GM21717 (cell line): ENCODE data around the gene LRRC56.

Experiments used
- ATAC-seq: cut with Tn5 transposase; IDR thresholded peaks from one replicate; pipeline ENCODE4 v1.9.1; 2021; ENCODE audit warnings: mild to moderate bottlenecking, moderate library complexity; ENCODE audit not compliant: unreplicated experiment

Gene LRRC56

GRCh38 chr11:592501-592900 lies 55.2 kb downstream of the LRRC56 start:
- ATAC-seq: no peak

GRCh38 chr11:592918-593317 lies 55.6 kb downstream of the LRRC56 start:
- no peak for ATAC-seq

- ATAC-seq: no peak
These were observed 56.0 kb downstream of the LRRC56 start for GRCh38 chr11:593347-593746.

- no peak for ATAC-seq
These were observed 58.1 kb downstream of the LRRC56 start for GRCh38 chr11:595400-595799.

GRCh38 chr11:596374-596773 lies 59.0 kb downstream of the LRRC56 start:
- no peak for ATAC-seq

- ATAC-seq: no peak
These were observed 59.9 kb downstream of the LRRC56 start for GRCh38 chr11:597166-597725.

GRCh38 chr11:598005-598680 lies 60.8 kb downstream of the LRRC56 start:
- ATAC-seq: no peak

GRCh38 chr11:601573-602245 lies 64.4 kb downstream of the LRRC56 start:
- no peak for ATAC-seq

- ATAC-seq: no peak
These were observed 65.8 kb downstream of the LRRC56 start for GRCh38 chr11:603154-603553.
